Tibial nerve (tissue), 4 donors: ENCODE measurements around the gene SREK1IP1. TPM values are rescaled to one million over a fixed set of nuclear protein-coding genes. Genes with fewer than 3 reads are reported as not detected.

Experiments
- DNase-seq, 2 donors: peaks; one replicate each; pipeline ENCODE4 v3.0.0-alpha.2; 2019; ENCODE audit warnings: low spot score in 2 of 2
- H3K27ac ChIP-seq, 4 donors: fragments of 200-600 bp; sonication (generic) in 3 of 4; one replicate each; pipeline ENCODE4 v1.5.1; 2017 to 2019; ENCODE audit warnings: mild to moderate bottlenecking in 1 of 4
- H3K27me3 ChIP-seq, 2 donors: fragments of 200-600 bp; sonication (generic) in 1 of 2; one replicate each; pipeline versions ENCODE4 v1.5.1 to v1.6.0; 2017 to 2019
- H3K36me3 ChIP-seq, 3 donors: fragments of 200-600 bp; sonication (generic); one replicate each; pipeline ENCODE4 v1.5.1; 2018 to 2019
- H3K4me1 ChIP-seq, 4 donors: fragments of 200-600 bp; sonication (generic) in 3 of 4; one replicate each; pipeline ENCODE4 v1.5.1; 2017 to 2019
- H3K4me3 ChIP-seq, 4 donors: fragments of 200-600 bp; sonication (generic) in 3 of 4; one replicate each; pipeline ENCODE4 v1.5.1; 2017 to 2019; ENCODE audit warnings: mild to moderate bottlenecking in 1 of 4, moderate library complexity in 1 of 4
- H3K9me3 ChIP-seq, 4 donors: fragments of 200-600 bp; sonication (generic) in 3 of 4; one replicate each; pipeline ENCODE4 v1.5.1; 2017 to 2019
- CTCF ChIP-seq, 5 experiments: fragments of 200-600 bp in 3 of 5; fragments of 450-650 bp in 2 of 5; sonication (generic) in 3 of 5; IDR thresholded peaks; one replicate each; pipeline ENCODE4 v1.5.1; 2016 to 2019; ENCODE audit warnings: antibody characterized with exemption in 5 of 5, mild to moderate bottlenecking in 3 of 5, moderate library complexity in 2 of 5
- EP300 ChIP-seq, 2 donors: sonication (generic); formaldehyde crosslinking; IDR thresholded peaks; one replicate each; pipeline ENCODE4 v1.6.1; 2017; ENCODE audit warnings: antibody characterized with exemption in 2 of 2, mild to moderate bottlenecking in 1 of 2
- POLR2A ChIP-seq, 2 donors: fragments of 450-650 bp; IDR thresholded peaks; one replicate each; pipeline ENCODE4 v1.6.1; 2017; ENCODE audit warnings: antibody characterized with exemption in 2 of 2, mild to moderate bottlenecking in 2 of 2, moderate library complexity in 2 of 2
- WGBS, 2 donors: methylation state at CpG; one replicate each; pipeline ENCODE4 v1.1.5; 2018; 5-methylcytosine and 5-hydroxymethylcytosine counted together
- total RNA-seq, 4 donors: library from RNA; depleted of rRNA; stranded (reverse); fragments of >200 nt; gene quantifications; one replicate each; pipeline ENCODE4 v1.1.0, GENCODE V29; 2016

The SREK1IP1 gene
- total RNA-seq, 4 donors from 2014 or later = 7.5 to 11.6 (median 10.2) TPM

- H3K36me3 ChIP-seq = no peaks in the 10 kb centered on the region
- H3K4me1 ChIP-seq = peaks cover 0 to 14% (median 7%) of the 10 kb centered on the region in 4 donors
- no peak for DNase-seq
- peak within 1 kb of the TSS in 1 of 4 donors; percentile 27 for H3K4me3 ChIP-seq
- H3K9me3 ChIP-seq = no peaks in the 10 kb centered on the region
- H3K27ac ChIP-seq = no peak within 1 kb of the TSS
- peaks cover 0 to 34% of the 10 kb centered on the region in 2 donors for H3K27me3 ChIP-seq
- TF ChIP-seq EP300 (IDR thresholded peaks at IDR 0.05) (no peak), CTCF (IDR thresholded peaks at IDR 0.05) (no peak), POLR2A (IDR thresholded peaks at IDR 0.05) (no peak)
- 1 to 2% methylated on average over 40 to 53 of the region's 71 CpGs for WGBS, 2 donors
Observed at GRCh38 chr5:64690417-64691151, 77.9 kb downstream of the SREK1IP1 start, which contains the start of gene SHISAL2B. Gene SHISAL2B (plus strand): TSS chr5:64690503. CDS start chr5:64690624, 121 bp downstream.

- peaks cover 0 to 14% (median 7%) of the 10 kb centered on the region in 4 donors for H3K4me1 ChIP-seq
- H3K9me3 ChIP-seq = no peaks in the 10 kb centered on the region
- peaks cover 0 to 34% of the 10 kb centered on the region in 2 donors for H3K27me3 ChIP-seq
Observed at GRCh38 chr5:64690104-64690416, 78.4 kb downstream of the SREK1IP1 start.

GRCh38 chr5:64688965-64689364 lies 79.5 kb downstream of the SREK1IP1 start:
- DNase-seq = no peak
- TF ChIP-seq EP300 (IDR thresholded peaks at IDR 0.05) (no peak), POLR2A (IDR thresholded peaks at IDR 0.05) (no peak), CTCF (IDR thresholded peaks at IDR 0.05) (no peak)
- Histone ChIP-seq H3K36me3 (no peaks in the 10 kb centered on the region), H3K9me3 (no peaks in the 10 kb centered on the region), H3K4me3 (no peak overlapping the region), H3K27ac (no peak overlapping the region), H3K27me3 (peaks cover 0 to 34% of the 10 kb centered on the region in 2 donors), H3K4me1 (peaks cover 0 to 14% (median 7%) of the 10 kb centered on the region in 4 donors)
- 59 to 64% methylated on average over 3 of the region's 3 CpGs for WGBS, 2 donors

More at GRCh38 chr5:64690104-64690416, 78.4 kb downstream of the SREK1IP1 start:
- no peak for DNase-seq
- no peaks in the 10 kb centered on the region for H3K36me3 ChIP-seq
- no peak overlapping the region for H3K4me3 ChIP-seq
- TF ChIP-seq EP300 (IDR thresholded peaks at IDR 0.05) = no peak
- TF ChIP-seq POLR2A (IDR thresholded peaks at IDR 0.05) = no peak
- TF ChIP-seq CTCF (IDR thresholded peaks at IDR 0.05) = no peak
- H3K27ac ChIP-seq = no peak overlapping the region
- WGBS, 2 donors = 1 to 5% methylated on average over 9 of the region's 9 CpGs

GRCh38 chr5:64688391-64688790 lies 80.1 kb downstream of the SREK1IP1 start:
- Histone ChIP-seq H3K4me1 (peaks cover 0 to 14% (median 7%) of the 10 kb centered on the region in 4 donors), H3K9me3 (no peaks in the 10 kb centered on the region), H3K27ac (no peak overlapping the region), H3K4me3 (no peak overlapping the region), H3K36me3 (no peaks in the 10 kb centered on the region), H3K27me3 (peaks cover 0 to 34% of the 10 kb centered on the region in 2 donors)
- no peak for DNase-seq
- WGBS, 2 donors = 68% methylated on average over 3 of the region's 3 CpGs
- TF ChIP-seq CTCF (IDR thresholded peaks at IDR 0.05) = no peak
- no peak for TF ChIP-seq EP300 (IDR thresholded peaks at IDR 0.05)
- no peak for TF ChIP-seq POLR2A (IDR thresholded peaks at IDR 0.05)

GRCh38 chr5:64685866-64686265 lies 82.6 kb downstream of the SREK1IP1 start:
- TF ChIP-seq CTCF (IDR thresholded peaks at IDR 0.05) (no peak), POLR2A (IDR thresholded peaks at IDR 0.05) (no peak), EP300 (IDR thresholded peaks at IDR 0.05) (no peak)
- peaks cover 0 to 11% (median 7%) of the 10 kb centered on the region in 4 donors for H3K4me1 ChIP-seq
- DNase-seq = no peak
- H3K4me3 ChIP-seq = no peak overlapping the region
- H3K27me3 ChIP-seq = peaks cover 0 to 20% of the 10 kb centered on the region in 2 donors
- H3K27ac ChIP-seq = no peak overlapping the region
- 64 to 68% methylated on average over 5 of the region's 5 CpGs for WGBS, 2 donors
- H3K36me3 ChIP-seq = no peaks in the 10 kb centered on the region
- no peaks in the 10 kb centered on the region for H3K9me3 ChIP-seq
